HepG2 (cell line): ENCODE measurements around the gene FSCN2. TPM values are rescaled to one million over a fixed set of nuclear protein-coding genes. Genes with fewer than 3 reads are reported as not detected.

Experiments used
- ASH2L ChIP-seq: fragments of 300-600, 200-600 bp; sonication (generic); IDR thresholded peaks from 2 replicates; pipeline ENCODE4 v1.7.0; 2017; ENCODE audit warnings: low read depth, mild to moderate bottlenecking, moderate library complexity, mixed read lengths, low read length; ENCODE audit not compliant: insufficient read length
- CREM ChIP-seq, 2 experiments: sonication (generic) in 1 of 2; formaldehyde crosslinking in 1 of 2; IDR thresholded peaks; 2 replicates each; pipeline versions ENCODE4 v1.4.0 to v1.6.1; 2016 to 2020; ENCODE audit warnings: antibody characterized with exemption in 1 of 2, mild to moderate bottlenecking in 1 of 2, missing genetic modification reagents in 1 of 2
- DNMT1 ChIP-seq: sonication (generic); formaldehyde crosslinking; IDR thresholded peaks from 2 replicates; pipeline ENCODE4 v1.5.1; 2020; ENCODE audit warnings: mild to moderate bottlenecking, missing genetic modification reagents
- EP300 ChIP-seq, 3 experiments: sonication (generic) in 1 of 3; formaldehyde crosslinking in 1 of 3; IDR thresholded peaks; 2 replicates each; pipeline versions ENCODE4 v1.5.1 to v1.6.1; 2011 to 2020; ENCODE audit warnings: low read depth in 2 of 3, low read length in 2 of 3, borderline replicate concordance in 1 of 3, improper control_type of control experiment in 1 of 3, mild to moderate bottlenecking in 1 of 3, missing genetic modification reagents in 1 of 3, moderate library complexity in 1 of 3
- IKZF1 ChIP-seq: fragments of 450-650 bp; IDR thresholded peaks from 2 replicates; pipeline ENCODE4 v1.7.1; 2016
- NBN ChIP-seq: fragments of 450-650 bp; conservative IDR thresholded peaks from 2 replicates; pipeline ENCODE4 v1.6.1; 2017
- XBP1 ChIP-seq: sonication (generic); formaldehyde crosslinking; IDR thresholded peaks from 2 replicates; pipeline ENCODE4 v1.5.0; 2020; ENCODE audit warnings: missing genetic modification reagents
- polyA plus RNA-seq, 8 experiments: library from polyadenylated mRNA; depleted of rRNA in 3 of 8; stranded (reverse) in 7 of 8; unstranded in 1 of 8; fragments of >200 nt; fragmentation: Illumina TruSeq in 4 of 8; extraction: Trizol in 4 of 8; gene quantifications; 2 replicates each; pipeline versions ENCODE4 v1.2.1 to v1.2.3, GENCODE V29; 2011 to 2016; ENCODE audit warnings: low read depth in 4 of 8, missing spikeins in 1 of 8, mixed read lengths in 1 of 8; ENCODE audit not compliant: insufficient read depth in 1 of 8
- total RNA-seq, 5 experiments: library from RNA; depleted of rRNA; stranded (reverse); fragments of >200 nt; fragmentation: Illumina TruSeq; extraction: Trizol; gene quantifications; 2 replicates each; pipeline ENCODE4 v1.2.3, GENCODE V29; 2016; ENCODE audit warnings: low read depth in 1 of 5
- TF ChIP-seq, protein P1 (sequence below), 2 experiments: sonication (generic) in 1 of 2; formaldehyde crosslinking in 1 of 2; IDR thresholded peaks; 2 replicates each; pipeline versions ENCODE4 v1.6.1 to v1.9.0; 2014 to 2022; ENCODE audit warnings: antibody characterized with exemption in 1 of 2, borderline replicate concordance in 1 of 2, inconsistent platforms in 1 of 2, low read depth in 1 of 2, missing genetic modification reagents in 1 of 2
- TF ChIP-seq, protein P2 (sequence below): sonication (generic); formaldehyde crosslinking; IDR thresholded peaks from 2 replicates; pipeline ENCODE4 v1.5.0; 2020; ENCODE audit warnings: missing genetic modification reagents
- TF ChIP-seq, protein P3 (sequence below): sonication (generic); formaldehyde crosslinking; IDR thresholded peaks from 2 replicates; pipeline ENCODE4 v1.4.0; 2020; ENCODE audit warnings: missing genetic modification reagents, borderline replicate concordance

The FSCN2 gene
- total and polyA plus RNA-seq, 2 of the 13 experiments (the other 11 are each of a cell fraction or from before 2014, with no cell fraction given) = 0.09 TPM; not detected in 1

DNA sequence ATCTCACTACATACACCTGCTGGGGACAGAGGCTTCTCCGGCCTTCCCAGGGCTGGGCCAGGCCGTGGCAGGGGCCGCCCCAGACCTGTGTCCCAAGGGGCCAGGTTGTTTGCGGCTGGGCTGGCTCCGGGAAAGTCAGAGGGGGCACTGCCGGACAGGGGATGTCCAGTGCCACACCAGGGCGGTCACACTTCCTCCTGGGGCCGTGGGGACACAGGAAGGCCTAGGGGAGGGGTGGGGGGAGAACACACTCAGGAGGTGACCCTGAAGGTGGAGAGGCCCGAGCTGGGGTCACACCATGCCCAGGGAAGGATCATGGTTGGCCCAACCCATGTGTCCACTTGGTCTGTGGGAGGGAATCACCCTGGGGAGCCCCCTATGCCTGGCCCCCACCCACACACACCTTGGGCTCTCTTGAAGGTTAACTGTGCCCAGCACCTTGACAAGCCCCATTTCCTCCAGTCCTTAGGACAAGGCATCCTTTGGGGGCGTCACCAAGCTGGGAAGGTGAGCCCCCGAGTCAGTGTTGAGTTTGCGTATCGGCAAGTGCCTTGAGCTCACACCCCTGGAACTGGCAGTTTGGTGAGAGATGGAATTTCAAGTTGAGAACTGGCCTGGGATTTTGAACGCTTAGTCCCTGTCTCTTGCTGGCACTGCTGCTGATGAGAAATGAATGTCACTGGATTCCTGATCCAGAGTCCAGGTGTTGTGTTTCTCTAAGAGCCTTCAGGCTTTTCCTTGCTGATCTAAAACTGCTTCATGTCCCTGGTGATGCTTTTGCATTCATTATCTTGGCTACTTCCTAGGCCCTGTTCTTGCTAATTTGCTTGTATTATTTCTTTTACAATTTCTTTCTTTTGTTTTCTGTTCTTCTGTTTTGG, 7.9 kb upstream of the FSCN2 start (continued):
- TF ChIP-seq, protein P1, sequence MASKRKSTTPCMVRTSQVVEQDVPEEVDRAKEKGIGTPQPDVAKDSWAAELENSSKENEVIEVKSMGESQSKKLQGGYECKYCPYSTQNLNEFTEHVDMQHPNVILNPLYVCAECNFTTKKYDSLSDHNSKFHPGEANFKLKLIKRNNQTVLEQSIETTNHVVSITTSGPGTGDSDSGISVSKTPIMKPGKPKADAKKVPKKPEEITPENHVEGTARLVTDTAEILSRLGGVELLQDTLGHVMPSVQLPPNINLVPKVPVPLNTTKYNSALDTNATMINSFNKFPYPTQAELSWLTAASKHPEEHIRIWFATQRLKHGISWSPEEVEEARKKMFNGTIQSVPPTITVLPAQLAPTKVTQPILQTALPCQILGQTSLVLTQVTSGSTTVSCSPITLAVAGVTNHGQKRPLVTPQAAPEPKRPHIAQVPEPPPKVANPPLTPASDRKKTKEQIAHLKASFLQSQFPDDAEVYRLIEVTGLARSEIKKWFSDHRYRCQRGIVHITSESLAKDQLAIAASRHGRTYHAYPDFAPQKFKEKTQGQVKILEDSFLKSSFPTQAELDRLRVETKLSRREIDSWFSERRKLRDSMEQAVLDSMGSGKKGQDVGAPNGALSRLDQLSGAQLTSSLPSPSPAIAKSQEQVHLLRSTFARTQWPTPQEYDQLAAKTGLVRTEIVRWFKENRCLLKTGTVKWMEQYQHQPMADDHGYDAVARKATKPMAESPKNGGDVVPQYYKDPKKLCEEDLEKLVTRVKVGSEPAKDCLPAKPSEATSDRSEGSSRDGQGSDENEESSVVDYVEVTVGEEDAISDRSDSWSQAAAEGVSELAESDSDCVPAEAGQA (IDR thresholded peaks at IDR 0.05; ENCODE audit: low read depth) = no peak
- TF ChIP-seq, protein P1 (CRISPR knock-in tag; IDR thresholded peaks at IDR 0.05; ENCODE audit: borderline replicate concordance) = no peak
- no peak for TF ChIP-seq EP300 (IDR thresholded peaks at IDR 0.05; ENCODE audit: low read depth in 2 of 2, low read length in 2 of 2)
- TF ChIP-seq EP300 (CRISPR knock-in tag; IDR thresholded peaks at IDR 0.05; ENCODE audit: borderline replicate concordance) = no peak
- TF ChIP-seq, protein P2, sequence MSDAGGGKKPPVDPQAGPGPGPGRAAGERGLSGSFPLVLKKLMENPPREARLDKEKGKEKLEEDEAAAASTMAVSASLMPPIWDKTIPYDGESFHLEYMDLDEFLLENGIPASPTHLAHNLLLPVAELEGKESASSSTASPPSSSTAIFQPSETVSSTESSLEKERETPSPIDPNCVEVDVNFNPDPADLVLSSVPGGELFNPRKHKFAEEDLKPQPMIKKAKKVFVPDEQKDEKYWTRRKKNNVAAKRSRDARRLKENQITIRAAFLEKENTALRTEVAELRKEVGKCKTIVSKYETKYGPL (CRISPR knock-in tag) = no peak
- no peak for TF ChIP-seq IKZF1
- TF ChIP-seq DNMT1 = no peak
- no peak for TF ChIP-seq XBP1 (CRISPR knock-in tag)
- TF ChIP-seq, protein P3, sequence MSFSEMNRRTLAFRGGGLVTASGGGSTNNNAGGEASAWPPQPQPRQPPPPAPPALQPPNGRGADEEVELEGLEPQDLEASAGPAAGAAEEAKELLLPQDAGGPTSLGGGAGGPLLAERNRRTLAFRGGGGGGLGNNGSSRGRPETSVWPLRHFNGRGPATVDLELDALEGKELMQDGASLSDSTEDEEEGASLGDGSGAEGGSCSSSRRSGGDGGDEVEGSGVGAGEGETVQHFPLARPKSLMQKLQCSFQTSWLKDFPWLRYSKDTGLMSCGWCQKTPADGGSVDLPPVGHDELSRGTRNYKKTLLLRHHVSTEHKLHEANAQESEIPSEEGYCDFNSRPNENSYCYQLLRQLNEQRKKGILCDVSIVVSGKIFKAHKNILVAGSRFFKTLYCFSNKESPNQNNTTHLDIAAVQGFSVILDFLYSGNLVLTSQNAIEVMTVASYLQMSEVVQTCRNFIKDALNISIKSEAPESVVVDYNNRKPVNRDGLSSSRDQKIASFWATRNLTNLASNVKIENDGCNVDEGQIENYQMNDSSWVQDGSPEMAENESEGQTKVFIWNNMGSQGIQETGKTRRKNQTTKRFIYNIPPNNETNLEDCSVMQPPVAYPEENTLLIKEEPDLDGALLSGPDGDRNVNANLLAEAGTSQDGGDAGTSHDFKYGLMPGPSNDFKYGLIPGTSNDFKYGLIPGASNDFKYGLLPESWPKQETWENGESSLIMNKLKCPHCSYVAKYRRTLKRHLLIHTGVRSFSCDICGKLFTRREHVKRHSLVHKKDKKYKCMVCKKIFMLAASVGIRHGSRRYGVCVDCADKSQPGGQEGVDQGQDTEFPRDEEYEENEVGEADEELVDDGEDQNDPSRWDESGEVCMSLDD (CRISPR knock-in tag) = no peak
- no peak for TF ChIP-seq ASH2L
- no peak for TF ChIP-seq CREM (IDR thresholded peaks at IDR 0.05)
- TF ChIP-seq CREM (CRISPR knock-in tag; IDR thresholded peaks at IDR 0.05) = no peak
- no peak for TF ChIP-seq NBN
